ENCODE results near the gene FAM204A.

GRCh38 chr10:118272767-118273166, 69.4 kb downstream of the FAM204A start:
- no peak for TF ChIP-seq CTCF (IDR thresholded peaks at IDR 0.05; ENCODE audit: insufficient read depth, low read length, poor library complexity, severe bottlenecking)
- TF ChIP-seq EZH2phosphoT487 (conservative IDR thresholded peaks at IDR 0.05; ENCODE audit: low read length) = no peak
